CD8-positive, alpha-beta memory T cell (primary cell): ENCODE results near the gene SHC2. TPM values are rescaled to one million over a fixed set of nuclear protein-coding genes. Genes with fewer than 3 reads are reported as not detected.
A peak's percentile ranks its signal among the peaks of the same experiment; 100 is the strongest.

Source experiments
- CTCF ChIA-PET: fragments of 350-600 bp; sonication (Branson Sonifier 250); formaldehyde crosslinking; loops from one replicate; lab custom pipeline; 2021; ENCODE audit warnings: antibody characterized with exemption; lab: Charles Lee
- POLR2A ChIA-PET: fragments of 350-600 bp; sonication (Branson Sonifier 250); formaldehyde crosslinking; loops from one replicate; lab custom pipeline; 2021; ENCODE audit warnings: antibody characterized with exemption; lab: Charles Lee
- DNase-seq, 5 donors: peaks; one replicate each; pipeline versions ENCODE4 v3.0.0 to v3.0.0-alpha.2; 2020 to 2022; ENCODE audit warnings: mixed read lengths in 1 of 5
- H3K27ac ChIP-seq: one replicate; pipeline ENCODE4 v1.7.0; 2013; ENCODE audit warnings: low read depth, mild to moderate bottlenecking, low read length, moderate library complexity
- H3K27me3 ChIP-seq: 2 replicates; pipeline ENCODE4 v1.7.0; 2013; ENCODE audit warnings: low read length, mild to moderate bottlenecking; ENCODE audit not compliant: insufficient read depth, poor library complexity, severe bottlenecking
- H3K36me3 ChIP-seq: 2 replicates; pipeline ENCODE4 v1.7.0; 2013; ENCODE audit warnings: mild to moderate bottlenecking, low read length, moderate library complexity; ENCODE audit not compliant: insufficient read depth
- H3K4me1 ChIP-seq: 2 replicates; pipeline ENCODE4 v1.7.0; 2013; ENCODE audit warnings: mild to moderate bottlenecking, low read length, moderate library complexity; ENCODE audit not compliant: insufficient read depth
- H3K4me3 ChIP-seq: 2 replicates; pipeline ENCODE4 v1.7.0; 2013; ENCODE audit warnings: mild to moderate bottlenecking, low read length
- H3K9me3 ChIP-seq: 2 replicates; pipeline ENCODE4 v1.7.0; 2013; ENCODE audit warnings: mild to moderate bottlenecking, low read length
- H3K27ac Mint-ChIP-seq, 8 donors: one replicate each; pipeline ENCODE4 v1.8.0; 2020 to 2021; ENCODE audit warnings: mixed read lengths in 8 of 8, mild to moderate bottlenecking in 6 of 8, inconsistent platforms in 3 of 8, moderate library complexity in 3 of 8
- H3K27me3 Mint-ChIP-seq, 2 donors: one replicate each; pipeline ENCODE4 v1.8.0; 2020 to 2021; ENCODE audit warnings: mixed read lengths in 2 of 2, mild to moderate bottlenecking in 1 of 2, moderate library complexity in 1 of 2
- H3K36me3 Mint-ChIP-seq, 3 donors: one replicate each; pipeline ENCODE4 v1.8.0; 2020 to 2021; ENCODE audit warnings: mixed read lengths in 3 of 3, inconsistent platforms in 1 of 3, mild to moderate bottlenecking in 1 of 3
- H3K4me1 Mint-ChIP-seq, 3 donors: one replicate each; pipeline ENCODE4 v1.8.0; 2020 to 2021; ENCODE audit warnings: mixed read lengths in 3 of 3, inconsistent platforms in 1 of 3, mild to moderate bottlenecking in 1 of 3
- H3K4me3 Mint-ChIP-seq, 7 donors: one replicate each; pipeline ENCODE4 v1.8.0; 2020 to 2021; ENCODE audit warnings: mixed read lengths in 7 of 7, mild to moderate bottlenecking in 6 of 7, moderate library complexity in 4 of 7, inconsistent platforms in 2 of 7
- H3K9me3 Mint-ChIP-seq, 5 donors: one replicate each; pipeline ENCODE4 v1.8.0; 2020 to 2022; ENCODE audit warnings: mixed read lengths in 5 of 5, mild to moderate bottlenecking in 3 of 5, moderate library complexity in 2 of 5, inconsistent platforms in 1 of 5
- polyA plus RNA-seq: library from polyadenylated mRNA; unstranded; fragments of 300-500 nt; fragmentation: Illumina TruSeq; gene quantifications from one replicate; pipeline ENCODE4 v1.2.3, GENCODE V29; 2021
- total RNA-seq, 2 experiments: library from RNA; stranded (reverse); gene quantifications; one replicate each; pipeline ENCODE4 v1.2.3, GENCODE V29; 2021

Gene SHC2
- total and polyA plus RNA-seq, 3 experiments from 2014 or later: 0.11 to 0.13 TPM; not detected in 1

GRCh38 chr19:469833-470232, 9.0 kb upstream of the SHC2 start:
- CTCF ChIA-PET: interaction anchor here (0.6 kb wide), 1 partner anchor 22 kb away, joined by 3 read pairs; no protein-coding TSS in a partner anchor
- DNase-seq: no peak
- Histone ChIP-seq H3K27ac (no peak overlapping the region), H3K4me3 (no peak overlapping the region), H3K4me1 (no peaks in the 10 kb centered on the region), H3K27me3 (no peaks in the 10 kb centered on the region), H3K36me3 (no peaks in the 10 kb centered on the region), H3K9me3 (no peaks in the 10 kb centered on the region)
- H3K27me3 Mint-ChIP-seq: peaks cover 0 to 2% of the 10 kb centered on the region in 2 donors
- peaks cover 0 to 2% (median 0%) of the 10 kb centered on the region in 5 donors for H3K9me3 Mint-ChIP-seq
- H3K4me3 Mint-ChIP-seq: no peak overlapping the region
- H3K36me3 Mint-ChIP-seq: no peaks in the 10 kb centered on the region
- POLR2A ChIA-PET: no interaction called here
- no peaks in the 10 kb centered on the region for H3K4me1 Mint-ChIP-seq
- H3K27ac Mint-ChIP-seq: no peak overlapping the region

- Histone ChIP-seq H3K36me3 (no peaks in the 10 kb centered on the region), H3K4me1 (no peaks in the 10 kb centered on the region), H3K27me3 (no peaks in the 10 kb centered on the region), H3K9me3 (no peaks in the 10 kb centered on the region), H3K27ac (no peak overlapping the region), H3K4me3 (no peak overlapping the region)
- Mint-ChIP-seq H3K4me3 (no peak overlapping the region), H3K36me3 (no peaks in the 10 kb centered on the region), H3K27ac (no peak overlapping the region), H3K4me1 (no peaks in the 10 kb centered on the region), H3K27me3 (peaks cover 0 to 3% of the 10 kb centered on the region in 2 donors), H3K9me3 (peaks cover 0 to 2% (median 0%) of the 10 kb centered on the region in 5 donors)
- POLR2A ChIA-PET: no interaction called here
- CTCF ChIA-PET: no interaction called here
- no peak for DNase-seq
These were observed 7.9 kb upstream of the SHC2 start for GRCh38 chr19:468587-469256.

- no peak overlapping the region for H3K4me3 ChIP-seq
- no peaks in the 10 kb centered on the region for H3K4me1 ChIP-seq
- no peaks in the 10 kb centered on the region for H3K36me3 ChIP-seq
- H3K27me3 ChIP-seq: peaks cover 2% of the 10 kb centered on the region
- no peaks in the 10 kb centered on the region for H3K9me3 ChIP-seq
- POLR2A ChIA-PET: no interaction called here
- H3K27ac ChIP-seq: no peak overlapping the region
- Mint-ChIP-seq H3K9me3 (peaks cover 0 to 4% (median 0%) of the 10 kb centered on the region in 5 donors), H3K36me3 (no peaks in the 10 kb centered on the region), H3K4me1 (no peaks in the 10 kb centered on the region), H3K27ac (no peak overlapping the region), H3K4me3 (no peak overlapping the region), H3K27me3 (peaks cover 3 to 4% of the 10 kb centered on the region in 2 donors)
- CTCF ChIA-PET: no interaction called here
- DNase-seq: no peak
These were observed 6.7 kb upstream of the SHC2 start for GRCh38 chr19:467554-467953.

GRCh38 chr19:465056-465816, 4.4 kb upstream of the SHC2 start:
- no peak overlapping the region for H3K4me3 Mint-ChIP-seq
- ChIA-PET POLR2A (no interaction called here), CTCF (no interaction called here)
- Histone ChIP-seq H3K36me3 (no peaks in the 10 kb centered on the region), H3K27me3 (peaks cover 7% of the 10 kb centered on the region), H3K9me3 (no peaks in the 10 kb centered on the region), H3K4me3 (no peak overlapping the region), H3K27ac (no peak overlapping the region), H3K4me1 (no peaks in the 10 kb centered on the region)
- H3K4me1 Mint-ChIP-seq: peaks cover 0 to 4% (median 2%) of the 10 kb centered on the region in 3 donors
- H3K27ac Mint-ChIP-seq: no peak overlapping the region
- peaks cover 0 to 4% (median 0%) of the 10 kb centered on the region in 5 donors for H3K9me3 Mint-ChIP-seq
- H3K36me3 Mint-ChIP-seq: no peaks in the 10 kb centered on the region
- no peak for DNase-seq
- H3K27me3 Mint-ChIP-seq: peaks cover 4 to 13% of the 10 kb centered on the region in 2 donors

GRCh38 chr19:464208-464545, 3.3 kb upstream of the SHC2 start:
- Histone ChIP-seq H3K4me3 (no peak overlapping the region), H3K27ac (no peak overlapping the region), H3K4me1 (no peaks in the 10 kb centered on the region), H3K27me3 (peaks cover 12% of the 10 kb centered on the region), H3K9me3 (no peaks in the 10 kb centered on the region), H3K36me3 (no peaks in the 10 kb centered on the region)
- peaks cover 0 to 4% (median 0%) of the 10 kb centered on the region in 5 donors for H3K9me3 Mint-ChIP-seq
- ChIA-PET POLR2A (no interaction called here), CTCF (no interaction called here)
- DNase-seq: no peak
- peaks cover 6 to 9% (median 6%) of the 10 kb centered on the region in 3 donors for H3K4me1 Mint-ChIP-seq
- H3K27me3 Mint-ChIP-seq: peaks cover 10 to 18% of the 10 kb centered on the region in 2 donors
- H3K27ac Mint-ChIP-seq: no peak overlapping the region
- no peak overlapping the region for H3K4me3 Mint-ChIP-seq
- H3K36me3 Mint-ChIP-seq: no peaks in the 10 kb centered on the region

GRCh38 chr19:463483-464207, 2.8 kb upstream of the SHC2 start:
- no peak for DNase-seq
- ChIA-PET CTCF (no interaction called here), POLR2A (no interaction called here)
- no peak overlapping the region for H3K4me3 Mint-ChIP-seq
- no peaks in the 10 kb centered on the region for H3K36me3 ChIP-seq
- H3K27me3 Mint-ChIP-seq: peaks cover 10 to 18% of the 10 kb centered on the region in 2 donors
- peaks cover 12% of the 10 kb centered on the region for H3K27me3 ChIP-seq
- H3K9me3 Mint-ChIP-seq: peaks cover 0 to 4% (median 0%) of the 10 kb centered on the region in 5 donors
- H3K27ac Mint-ChIP-seq: no peak overlapping the region
- H3K27ac ChIP-seq: no peak overlapping the region
- H3K4me1 Mint-ChIP-seq: peaks cover 6 to 9% (median 6%) of the 10 kb centered on the region in 3 donors
- H3K4me3 ChIP-seq: no peak overlapping the region
- no peaks in the 10 kb centered on the region for H3K4me1 ChIP-seq
- H3K9me3 ChIP-seq: no peaks in the 10 kb centered on the region
- no peaks in the 10 kb centered on the region for H3K36me3 Mint-ChIP-seq

- Mint-ChIP-seq H3K27ac (no peak overlapping the region), H3K36me3 (no peaks in the 10 kb centered on the region), H3K27me3 (peaks cover 10 to 24% of the 10 kb centered on the region in 2 donors), H3K4me3 (peak overlapping the region; percentile 53 to 71 (median 65)), H3K9me3 (peaks cover 0 to 4% (median 0%) of the 10 kb centered on the region in 5 donors), H3K4me1 (peaks cover 8 to 14% (median 12%) of the 10 kb centered on the region in 3 donors)
- Histone ChIP-seq H3K9me3 (no peaks in the 10 kb centered on the region), H3K4me3 (no peak overlapping the region), H3K27me3 (peaks cover 12% of the 10 kb centered on the region), H3K36me3 (no peaks in the 10 kb centered on the region), H3K4me1 (no peaks in the 10 kb centered on the region), H3K27ac (no peak overlapping the region)
- ChIA-PET CTCF (no interaction called here), POLR2A (no interaction called here)
- no peak for DNase-seq
These were observed 1.1 kb upstream of the SHC2 start for GRCh38 chr19:461721-462551.
